Kidney glomerular epithelial cell (primary cell): ENCODE data around the gene DTNB.
A peak's percentile ranks its signal among the peaks of the same experiment; 100 is the strongest.

Source experiments
- DNase-seq: peaks from one replicate; lab custom pipeline; 2025; lab: John Stamatoyannopoulos, UW

DTNB gene

DNA sequence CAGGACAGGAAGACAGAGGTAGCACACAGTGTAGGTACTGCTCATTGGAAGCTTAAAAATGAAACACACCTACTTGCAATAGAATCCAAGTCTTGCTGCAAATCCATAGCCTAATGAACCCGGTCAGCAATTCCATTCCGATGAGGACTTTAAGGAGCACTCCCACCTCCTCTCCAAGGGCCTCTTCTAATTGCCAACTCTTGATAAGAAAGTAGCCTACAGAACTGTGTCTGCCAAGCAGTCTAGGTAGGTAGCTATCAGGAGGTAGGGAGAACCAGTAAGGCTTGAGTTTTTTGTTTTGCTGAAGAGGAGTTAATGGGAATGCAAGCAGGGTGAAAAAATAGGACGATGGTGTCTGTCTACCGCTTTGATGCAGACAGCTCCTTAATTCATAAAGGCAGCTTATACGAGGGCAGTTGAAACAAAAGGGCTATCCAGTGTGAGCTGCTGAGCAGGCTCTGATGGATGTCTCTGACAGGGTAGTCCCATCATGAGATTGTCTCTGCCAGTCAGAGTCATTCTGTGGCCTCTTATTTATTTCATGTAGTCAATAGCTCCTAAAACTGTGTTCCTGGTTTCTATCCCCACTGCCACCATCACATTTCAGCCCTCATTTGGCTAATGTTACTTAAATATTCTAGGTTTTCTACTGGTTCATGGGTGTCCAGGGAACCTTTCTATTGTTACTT, 176.0 kb downstream of the DTNB start:
- DNase-seq = no peak

DNA sequence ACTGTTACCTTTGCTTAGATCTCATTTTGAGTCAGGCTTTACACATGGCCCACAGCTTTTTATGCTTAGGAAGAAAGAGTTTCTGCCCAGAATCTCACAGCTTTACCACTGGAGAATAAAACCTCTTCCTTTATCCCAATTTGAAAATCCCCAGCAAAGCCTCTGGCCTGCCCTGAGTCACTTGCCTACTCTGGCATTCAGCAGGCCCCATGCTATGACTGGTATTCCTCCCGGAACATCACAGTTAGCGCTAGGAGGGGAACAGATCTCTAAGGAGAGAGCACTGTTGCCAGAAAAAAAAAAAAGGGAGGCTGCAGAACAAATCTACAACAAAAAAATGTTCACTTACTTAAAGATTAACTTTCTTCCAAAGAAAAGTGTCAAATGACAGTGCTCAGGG, 178.8 kb downstream of the DTNB start:
- DNase-seq = no peak

DNA sequence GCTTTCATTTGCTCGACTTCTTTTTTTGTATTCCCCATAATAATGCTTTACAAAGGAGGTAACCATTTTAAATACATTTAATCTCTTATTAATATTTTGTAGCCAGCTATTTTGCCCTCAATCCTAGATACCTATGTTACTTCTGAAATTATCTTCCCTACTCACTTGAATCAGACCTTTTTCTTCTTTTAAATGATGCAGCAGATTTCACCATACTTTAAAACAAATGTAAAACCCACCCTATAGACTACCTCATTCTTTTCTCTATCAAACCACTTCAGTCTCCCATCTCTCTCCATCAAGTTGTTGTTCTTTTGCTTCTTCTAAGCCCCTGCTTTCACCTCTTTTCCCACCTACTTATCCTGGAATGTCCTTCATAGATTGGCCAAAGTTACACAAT, 180.2 kb downstream of the DTNB start:
- no peak for DNase-seq

DNA sequence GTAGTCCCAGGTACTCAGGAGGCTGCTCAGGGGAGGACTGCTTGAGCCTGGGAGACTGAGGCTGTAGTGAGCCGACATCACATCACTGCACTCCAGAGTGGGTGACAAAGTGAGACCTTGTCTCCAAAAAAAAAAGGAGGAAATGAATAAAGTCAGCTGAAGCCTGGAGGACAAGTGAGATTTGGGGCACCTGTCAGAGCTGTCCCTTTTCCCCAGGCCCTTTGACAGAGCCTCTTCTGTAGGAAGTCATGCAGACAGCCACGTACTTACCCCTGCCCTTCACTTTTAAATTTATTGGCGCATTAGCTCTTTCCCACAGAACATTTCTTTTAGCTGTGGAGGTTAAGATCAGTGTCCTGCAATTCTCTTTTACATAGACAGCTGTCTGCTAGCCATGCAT, 180.7 kb downstream of the DTNB start:
- DNase-seq = no peak

DNA sequence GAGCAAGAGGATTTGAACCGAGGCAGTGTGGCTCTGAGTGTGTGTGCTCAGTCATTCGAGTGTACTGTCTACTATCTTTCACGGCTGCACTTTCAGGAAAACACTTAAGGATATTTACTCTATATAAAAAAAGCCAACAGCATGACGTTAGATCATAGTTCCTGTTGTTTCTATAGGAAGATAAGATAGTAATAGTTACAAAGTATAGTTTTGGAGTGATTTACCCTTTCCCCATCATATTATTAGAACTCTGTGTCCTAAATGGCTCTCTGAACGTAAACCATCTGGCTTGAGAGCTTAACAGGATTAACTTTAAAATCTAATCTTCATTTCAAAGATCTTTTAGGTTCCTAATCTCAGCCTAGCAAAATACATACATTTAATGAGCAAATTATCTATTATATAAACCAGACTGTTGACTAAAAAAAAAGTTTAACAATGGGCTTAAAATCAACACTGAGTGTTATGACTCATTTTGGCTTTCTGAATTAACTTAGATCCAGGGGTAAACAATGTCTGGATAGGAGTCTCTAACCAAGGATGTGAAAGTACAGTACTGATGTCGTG, 181.3 kb downstream of the DTNB start:
- DNase-seq = no peak

DNA sequence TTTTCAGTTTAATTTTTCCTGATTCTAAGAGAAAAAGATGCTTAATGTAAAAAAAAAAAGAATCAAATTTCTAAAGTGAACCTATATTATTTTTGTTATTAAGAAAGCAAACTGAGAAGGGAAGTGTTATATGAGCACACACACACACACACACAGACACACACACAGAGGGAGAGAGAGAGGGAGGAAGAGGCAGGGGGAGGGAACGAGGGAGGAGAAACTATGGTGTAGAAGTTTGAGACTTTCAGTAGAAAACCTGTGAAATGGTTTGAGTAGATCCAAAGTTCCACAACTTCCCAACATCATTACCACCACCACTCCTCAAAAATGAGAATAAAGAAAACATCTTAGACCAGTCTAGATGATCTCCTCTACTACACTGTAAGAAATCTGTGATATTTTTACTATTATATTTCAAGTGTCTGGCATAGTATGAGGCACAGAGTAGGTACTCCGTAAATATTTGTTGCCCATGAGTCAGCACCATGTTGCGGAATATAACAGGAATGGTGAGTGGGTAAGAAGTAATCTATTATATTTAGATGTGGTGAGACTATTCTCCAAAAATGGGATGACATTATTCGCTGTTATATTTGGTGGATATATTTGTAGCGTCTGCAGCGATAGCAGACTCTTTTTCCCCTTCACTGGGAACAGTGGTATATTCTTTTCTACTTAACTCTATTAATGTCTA, 182.2 kb downstream of the DTNB start:
- no peak for DNase-seq

DNA sequence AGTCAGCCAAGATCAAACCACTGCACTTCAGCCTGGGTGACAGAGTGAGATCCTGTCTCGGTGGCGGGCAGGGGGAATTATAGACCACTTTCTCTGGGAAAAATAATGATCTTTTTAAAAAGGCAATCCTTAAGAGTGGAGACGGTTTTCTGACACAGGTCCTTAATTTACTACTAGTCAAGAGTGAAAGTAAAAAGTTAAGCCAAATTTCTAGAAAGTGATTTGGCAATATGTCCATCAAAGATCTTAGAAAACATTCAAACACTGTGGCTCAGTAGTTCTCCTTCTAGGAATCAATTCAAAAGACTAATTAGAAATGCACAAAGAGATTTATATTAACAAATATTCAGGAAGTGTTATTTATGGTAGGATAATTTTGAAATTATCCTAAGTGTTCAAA, 183.2 kb downstream of the DTNB start:
- DNase-seq = no peak

DNA sequence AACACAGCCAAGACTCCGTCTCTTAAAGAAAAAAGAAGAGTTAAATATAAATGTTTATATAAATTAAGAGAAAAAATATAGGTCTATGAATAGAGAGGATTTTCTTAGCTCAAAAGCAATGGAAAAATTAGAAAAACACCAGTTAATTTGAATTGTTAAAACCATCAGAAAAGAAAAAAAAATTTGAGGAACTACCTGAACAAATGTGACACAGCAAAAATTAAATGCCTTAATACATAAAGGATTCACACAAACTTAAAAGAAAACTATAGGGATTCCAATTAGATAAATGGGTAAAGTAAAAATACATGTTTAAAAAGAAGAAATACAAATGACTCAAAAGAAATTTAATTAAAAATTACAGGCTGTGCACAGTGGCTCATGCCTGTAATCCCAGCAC, 183.7 kb downstream of the DTNB start:
- DNase-seq = no peak

DNA sequence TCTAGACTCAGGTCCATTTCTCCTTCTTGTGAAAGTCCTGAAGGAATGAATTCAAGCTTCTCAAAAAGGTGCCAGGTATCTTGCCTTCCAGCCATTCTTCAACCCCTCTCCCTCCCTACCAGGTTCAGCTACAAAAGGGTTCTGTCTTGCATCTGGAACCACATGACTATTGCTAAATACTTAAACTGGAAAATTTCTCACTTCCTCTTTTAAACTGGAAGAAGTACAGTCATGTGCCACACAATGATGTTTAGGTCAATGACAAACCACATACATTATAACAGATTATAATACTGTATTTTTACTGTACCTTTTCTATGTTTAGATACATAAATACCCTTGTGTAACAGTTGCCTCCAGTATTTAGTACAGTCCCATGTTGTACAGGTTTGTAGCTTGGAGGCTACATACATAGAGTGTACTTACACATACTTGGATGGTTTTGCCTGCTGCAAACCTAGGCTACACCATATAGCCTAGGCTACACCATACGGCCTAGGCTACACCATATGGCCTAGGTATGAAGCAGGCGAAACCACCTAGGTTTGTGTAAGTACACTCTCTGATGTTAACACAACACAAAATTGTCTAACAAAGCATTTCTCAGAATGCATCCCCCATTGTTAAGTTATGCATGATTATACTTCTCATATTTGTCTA, 189.6 kb downstream of the DTNB start:
- DNase-seq = no peak

DNA sequence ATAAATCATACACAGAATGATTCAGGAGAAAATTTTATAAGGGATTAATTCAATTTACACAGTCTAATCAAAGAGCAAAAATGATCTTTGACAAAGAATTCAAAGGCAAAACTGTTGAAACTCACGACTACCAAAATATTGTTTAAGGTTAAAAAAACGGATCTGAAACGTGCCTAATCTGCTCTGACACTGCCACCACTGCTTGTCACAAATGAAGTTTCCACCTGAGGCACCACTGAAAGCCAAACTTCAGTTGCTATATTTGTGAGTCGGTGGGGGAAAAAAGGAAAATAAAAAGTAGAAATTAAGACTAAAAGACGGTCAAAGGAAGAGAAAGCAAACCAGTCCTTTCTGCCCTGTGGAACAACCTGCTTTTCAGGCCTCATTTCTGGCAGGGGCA, 191.0 kb downstream of the DTNB start:
- DNase-seq = no peak

DNA sequence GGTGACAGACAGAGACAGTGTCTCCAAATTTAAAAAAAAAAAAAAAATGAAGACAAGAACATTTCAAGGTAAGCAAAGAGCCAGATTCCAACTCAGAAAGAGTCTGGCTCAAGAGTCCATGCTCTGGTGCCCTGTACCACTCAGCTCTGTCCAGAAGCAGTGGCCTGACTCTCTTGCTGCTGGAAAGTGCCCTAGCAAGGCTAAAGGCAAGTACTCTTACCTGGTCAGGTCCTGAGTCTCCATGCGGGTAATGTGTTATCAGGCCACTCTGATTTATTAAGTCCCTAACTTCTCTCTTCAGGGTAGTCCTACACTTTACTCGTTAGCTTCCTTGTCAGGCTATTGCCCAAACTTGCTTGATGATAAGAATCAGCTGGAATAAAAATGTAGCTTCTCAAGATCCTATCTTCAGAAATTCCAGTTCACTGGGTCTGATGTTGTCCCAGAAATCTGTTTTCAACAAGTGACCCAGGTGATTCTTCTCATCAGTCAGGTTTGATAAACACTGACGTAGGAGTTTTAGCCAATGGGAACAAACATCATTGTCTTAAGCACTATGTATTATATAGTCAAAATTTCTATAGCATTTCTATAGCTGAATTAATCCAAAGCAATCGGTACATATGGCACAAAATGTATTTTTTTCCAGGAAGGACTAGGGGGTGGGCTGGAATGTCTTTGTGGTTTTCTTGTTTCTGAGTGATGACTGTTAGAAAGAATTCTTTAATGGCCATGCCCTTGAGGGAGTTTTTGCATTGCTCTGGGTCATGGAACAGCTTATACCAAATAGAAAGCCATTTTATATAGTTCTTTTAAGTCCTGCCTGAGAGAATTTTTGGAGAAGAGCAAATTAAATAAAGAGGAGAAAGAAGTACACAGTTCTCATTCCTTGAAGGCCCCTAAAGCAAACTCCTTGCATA, 191.7 kb downstream of the DTNB start:
- DNase-seq = peak; percentile 30

DNA sequence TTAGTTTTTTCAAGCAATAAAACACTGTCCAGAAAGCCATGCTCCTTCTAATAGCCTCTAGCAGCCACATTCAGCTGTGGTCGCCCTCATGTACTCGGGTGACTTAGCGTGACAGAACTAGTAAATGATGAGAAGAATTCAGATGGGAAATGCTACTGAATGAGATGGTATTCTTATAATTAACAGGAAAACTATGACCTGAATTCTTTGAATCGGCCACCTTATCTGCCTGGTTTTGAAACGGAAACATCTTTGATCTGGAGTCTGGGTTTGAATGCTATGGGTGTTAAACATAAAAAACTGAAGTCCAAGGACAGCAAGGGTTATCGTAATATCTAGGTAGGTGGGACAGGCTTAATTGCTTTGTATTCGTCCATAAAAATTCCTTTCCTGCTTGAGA, 192.8 kb downstream of the DTNB start:
- no peak for DNase-seq

DNA sequence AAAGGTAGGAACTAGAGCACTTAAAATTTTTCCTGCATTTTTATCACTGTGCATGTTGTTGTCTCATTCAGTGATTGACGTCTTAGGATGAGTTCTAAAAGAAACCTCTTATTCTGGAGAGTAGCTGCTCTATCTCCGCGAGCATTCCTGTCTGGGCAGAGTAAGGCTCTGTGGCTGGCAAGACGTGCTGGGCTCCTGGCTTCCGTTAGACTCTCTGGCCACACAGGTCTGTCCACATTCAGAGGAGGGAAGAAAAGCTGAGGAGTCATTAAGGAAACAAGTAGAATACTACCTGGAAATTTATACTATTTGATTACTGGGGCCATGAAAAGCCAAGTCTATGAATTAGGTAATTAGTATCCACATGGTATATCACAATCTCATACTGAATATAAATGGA, 193.6 kb downstream of the DTNB start:
- DNase-seq = no peak

DNA sequence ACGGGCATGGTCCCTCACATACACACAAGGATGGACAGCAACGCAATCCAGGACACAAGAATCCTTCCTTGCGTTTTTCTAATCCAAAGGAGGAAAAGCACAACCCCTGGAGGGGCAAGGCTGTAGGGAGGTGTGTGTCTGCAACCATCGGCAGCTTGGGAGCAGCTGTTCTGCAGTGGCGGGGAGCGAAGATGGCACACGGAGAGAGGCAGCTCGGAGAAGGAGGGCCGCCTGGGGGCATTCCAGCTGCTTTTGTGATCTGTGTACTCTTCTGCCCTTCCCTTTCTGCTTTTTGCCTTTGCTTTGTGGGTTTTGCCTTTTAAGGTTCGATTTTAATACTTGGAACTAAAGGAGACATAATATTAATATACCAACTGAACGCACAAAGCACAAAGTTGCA, 194.6 kb downstream of the DTNB start:
- no peak for DNase-seq

DNA sequence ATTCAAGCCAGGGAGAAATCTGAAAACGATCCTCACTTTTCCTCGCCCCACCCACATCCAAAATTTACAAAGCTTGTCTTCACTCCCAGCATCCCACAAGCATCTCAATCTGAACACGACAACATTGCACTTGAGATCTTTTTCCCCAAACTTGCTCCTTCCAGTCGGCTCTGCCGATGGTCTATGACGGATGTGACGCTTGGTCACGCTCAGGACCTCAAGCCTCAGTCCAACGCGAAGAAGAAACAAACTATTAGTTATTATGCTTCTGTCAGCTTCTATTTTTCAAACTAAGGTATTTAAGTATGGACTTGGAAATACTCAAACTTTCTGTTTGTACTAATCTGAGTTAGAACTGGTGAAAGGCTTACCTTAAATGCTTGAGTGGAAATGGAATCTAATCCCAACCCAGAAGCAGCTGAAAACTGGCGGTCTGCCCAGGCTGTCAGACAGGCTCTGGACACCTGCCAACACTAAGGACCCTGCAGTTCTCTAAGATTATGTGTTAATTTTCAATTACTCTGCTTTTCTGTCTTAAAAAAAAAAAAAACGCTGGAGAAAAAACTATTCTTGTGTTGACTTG, 199.5 kb downstream of the DTNB start:
- peak; percentile 75 for DNase-seq

DNA sequence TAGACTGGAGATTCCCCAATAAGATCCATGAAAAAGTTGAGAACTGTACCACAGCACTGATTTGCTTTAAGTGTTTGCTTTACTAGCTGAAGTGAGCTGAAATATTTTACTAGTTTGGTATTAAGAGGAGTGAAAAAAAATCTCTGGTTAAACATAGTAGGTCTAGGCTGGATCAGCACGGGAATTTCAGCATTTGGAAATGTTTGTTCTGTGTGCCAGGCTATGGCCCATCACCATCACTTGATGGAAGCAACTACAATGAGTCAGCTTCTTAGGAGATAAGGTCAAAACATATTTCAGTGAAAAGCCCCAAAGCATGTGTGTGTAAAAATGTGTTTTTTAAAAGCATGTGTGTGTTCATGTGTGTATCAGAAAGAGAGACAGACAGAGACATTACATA, 200.2 kb downstream of the DTNB start:
- DNase-seq = no peak

DNA sequence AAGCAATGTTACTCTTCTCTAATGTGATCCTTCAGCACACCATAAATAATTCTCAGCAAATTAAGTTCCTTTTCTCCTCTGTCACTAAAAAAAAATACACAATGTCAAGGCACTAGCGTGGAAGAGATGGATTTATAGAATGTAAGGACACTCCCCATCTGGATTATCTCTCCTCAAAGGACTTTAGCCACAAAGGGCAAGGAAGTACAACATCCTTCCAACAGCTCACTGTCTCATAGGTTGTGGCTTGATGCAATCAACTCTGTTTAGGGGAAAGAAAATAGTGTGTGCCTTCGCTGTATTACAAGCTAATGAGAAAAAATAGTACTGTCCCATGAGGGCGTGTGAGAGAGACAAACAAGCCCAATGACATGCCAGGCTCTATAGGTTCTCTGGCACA, 202.6 kb downstream of the DTNB start:
- no peak for DNase-seq

DNA sequence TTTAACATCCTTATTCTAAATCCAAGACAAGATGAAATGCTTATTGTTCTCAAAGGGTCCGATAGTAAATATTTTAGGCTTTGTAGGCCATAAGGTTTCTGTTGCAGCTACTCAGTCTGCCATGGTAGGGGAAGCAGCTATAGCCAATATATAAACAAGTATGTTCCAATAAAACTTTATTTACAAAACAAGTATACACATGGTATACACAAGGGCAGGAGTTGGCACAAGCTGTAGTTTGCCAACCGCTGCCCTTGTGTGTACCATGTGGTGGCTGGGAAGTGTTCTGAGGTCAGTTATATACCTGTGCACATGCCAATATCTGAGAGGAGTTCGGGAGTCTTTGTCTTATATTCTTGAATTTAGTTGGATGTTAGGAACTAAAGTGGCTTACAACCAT, 205.6 kb downstream of the DTNB start:
- DNase-seq = no peak

DNA sequence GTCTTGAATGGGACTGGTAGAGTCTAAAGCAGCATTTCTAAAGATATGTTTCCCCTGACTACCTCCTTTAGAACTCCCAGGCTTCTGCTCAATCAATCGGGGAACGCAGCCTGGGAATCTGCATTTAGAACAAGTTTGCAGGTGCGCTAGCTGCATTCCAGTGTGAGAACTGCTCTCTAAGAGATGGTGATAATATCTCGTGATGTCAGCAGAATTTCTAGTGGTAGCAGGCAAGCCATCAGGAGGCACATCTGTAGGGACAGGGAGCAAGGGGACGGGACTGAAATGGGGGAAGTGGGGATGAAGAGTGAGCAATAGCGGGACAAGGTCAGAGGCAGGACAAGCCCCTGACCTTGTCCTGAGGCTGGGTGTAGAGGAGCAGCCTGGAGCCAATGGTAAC, 211.4 kb downstream of the DTNB start:
- DNase-seq = no peak

DNA sequence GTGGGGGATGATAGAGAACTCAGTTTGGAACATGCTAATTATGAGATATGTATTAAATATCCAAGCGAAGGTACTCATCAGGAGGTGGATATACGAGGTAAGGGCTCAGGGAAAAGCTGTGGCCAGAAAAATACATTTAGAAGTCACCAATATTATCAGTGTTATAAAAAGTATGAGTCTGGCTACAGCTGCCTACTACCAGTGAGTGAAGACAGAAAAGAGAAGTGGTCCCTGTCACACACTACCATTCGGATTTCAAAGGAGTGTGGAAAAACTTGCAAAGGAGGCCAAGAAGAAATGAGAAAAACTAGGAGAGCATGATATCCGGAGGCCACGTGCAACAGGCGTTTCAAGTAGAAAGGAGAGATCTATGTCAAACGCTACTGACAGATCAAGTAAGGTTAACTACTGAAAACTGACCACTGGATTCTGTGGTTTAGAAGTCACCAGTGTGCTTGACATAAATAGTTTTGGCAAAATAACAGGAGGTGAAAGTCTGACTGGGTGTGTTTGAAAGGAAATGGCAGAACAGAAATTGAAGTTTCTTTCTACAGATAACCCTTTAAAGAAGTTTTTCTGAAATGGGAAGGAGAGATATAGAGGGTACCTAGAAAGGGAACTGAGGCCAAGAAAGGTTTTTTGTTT, 213.0 kb downstream of the DTNB start:
- DNase-seq = no peak
